Measurements from ENCODE around the gene WNT11. TPM values are rescaled to one million over a fixed set of nuclear protein-coding genes. Genes with fewer than 3 reads are reported as not detected.

The WNT11 gene
- total and polyA plus RNA-seq, 2 of the 13 experiments (the other 11 are each of a cell fraction or from before 2014, with no cell fraction given): 0.34 to 0.66 TPM

GRCh38 chr11:76243193-76243956 lies 37.1 kb upstream of the WNT11 start:
- peaks cover 3 to 22% of the 10 kb centered on the region in 2 experiments; a peak in 3 of 5 replicates for H3K27me3 ChIP-seq (ENCODE audit: control insufficient read depth in 1 of 2, insufficient read depth in 2 of 2, low read length in 2 of 2)
- no TSS peak for BruUV-seq (replicated peaks)
- TF ChIP-seq ZNF280B (CRISPR knock-in tag; IDR thresholded peaks at IDR 0.05; ENCODE audit: borderline replicate concordance) (no peak), TAF15 (IDR thresholded peaks at IDR 0.05; ENCODE audit: low read depth, low read length, poor library complexity, severe bottlenecking) (no peak), RNF2 (conservative IDR thresholded peaks at IDR 0.05; ENCODE audit: low read depth) (no peak), SNRNP70 (IDR thresholded peaks at IDR 0.05; ENCODE audit: low read depth, low read length) (no peak), FIP1L1 (IDR thresholded peaks at IDR 0.05; ENCODE audit: borderline replicate concordance, insufficient read depth, low read depth, low read length) (no peak), CCDC6 (CRISPR knock-in tag; IDR thresholded peaks at IDR 0.05) (no peak), ZNF574 (CRISPR knock-in tag; IDR thresholded peaks at IDR 0.05) (no peak), HNRNPK (IDR thresholded peaks at IDR 0.05; ENCODE audit: low read depth, low read length, poor library complexity, severe bottlenecking) (no peak), ARID4A (CRISPR knock-in tag; IDR thresholded peaks at IDR 0.05; ENCODE audit: borderline replicate concordance) (no peak), REPIN1 (CRISPR knock-in tag; IDR thresholded peaks at IDR 0.05; ENCODE audit: borderline replicate concordance, low read depth) (no peak)
- H3K4me3 ChIP-seq (replicated peaks in 1 of 3; ENCODE audit: insufficient read depth in 1 of 3, low read depth in 2 of 3, low read length in 3 of 3): no peak overlapping the region
- FAIRE-seq (no peak), DNase-seq (ENCODE audit: low spot score) (no peak), ATAC-seq (no peak)
- ChIA-PET CTCF (ENCODE audit: low intra/inter-chr PET ratio, low total read pairs) (no interaction called here), POLR2A (no interaction called here)
- WGBS (ENCODE audit: low lambda C conversion rate): 30% methylated on average over 22 of the region's 23 CpGs
- peaks cover 25% of the 10 kb centered on the region for H3K4me1 ChIP-seq (ENCODE audit: insufficient read depth, low read length)
- H3K9ac ChIP-seq (ENCODE audit: insufficient read depth, low read depth, low read length): no peak overlapping the region
- no peak overlapping the region for H3K4me2 ChIP-seq (ENCODE audit: low read depth, low read length)
- H3K27ac ChIP-seq (ENCODE audit: extremely low read length, insufficient read depth, low read length): no peak overlapping the region
- H3K79me2 ChIP-seq (ENCODE audit: insufficient read depth, low read length): no peaks in the 10 kb centered on the region
- intact Hi-C loops (cut with micrococcal nuclease; ENCODE audit: unreplicated experiment) (no loop called here), in situ Hi-C loops (cut with HindIII; ENCODE audit: extremely low pct_ligation_motif_present, low pct_unique_long_range_greater_than_20kb) (no loop called here)
- no peaks in the 10 kb centered on the region for H4K20me1 ChIP-seq (ENCODE audit: insufficient read depth, low read length)
- no peak overlapping the region for H2AFZ ChIP-seq (ENCODE audit: low read length)
- no peaks in the 10 kb centered on the region for H3K36me3 ChIP-seq (replicated peaks in 1 of 2; ENCODE audit: control insufficient read depth in 1 of 2, insufficient read depth in 2 of 2, low read length in 2 of 2)
- H3K9me3 ChIP-seq (ENCODE audit: low read length): no peaks in the 10 kb centered on the region
